Liver (tissue), 9 donors: Measurements from ENCODE around the gene TSHR. TPM values are rescaled to one million over a fixed set of nuclear protein-coding genes. Genes with fewer than 3 reads are reported as not detected.

Source experiments
- DNase-seq: peaks from one replicate; pipeline ENCODE4 v3.0.0-alpha.2; 2017; ENCODE audit warnings: low spot score
- H3K27ac ChIP-seq, 2 donors: one replicate each; pipeline ENCODE4 v1.7.0; 2013; ENCODE audit warnings: inconsistent platforms in 2 of 2, low read length in 2 of 2, control low read depth in 1 of 2, low read depth in 1 of 2, mild to moderate bottlenecking in 1 of 2
- H3K27me3 ChIP-seq, 4 donors: one replicate each; pipeline versions ENCODE4 v1.6.1 to v1.7.0; 2013; ENCODE audit warnings: low read length in 3 of 4, inconsistent platforms in 1 of 4, mild to moderate bottlenecking in 1 of 4, moderate library complexity in 1 of 4; ENCODE audit not compliant: control insufficient read depth in 4 of 4, insufficient read depth in 4 of 4
- H3K36me3 ChIP-seq, 4 donors: one replicate each; pipeline versions ENCODE4 v1.6.1 to v1.7.0; 2013; ENCODE audit warnings: low read length in 3 of 4, mild to moderate bottlenecking in 3 of 4, low read depth in 1 of 4, moderate library complexity in 1 of 4; ENCODE audit not compliant: control insufficient read depth in 4 of 4, insufficient read depth in 3 of 4
- H3K4me1 ChIP-seq, 4 donors: one replicate each; pipeline versions ENCODE4 v1.6.1 to v1.7.0; 2013; ENCODE audit warnings: low read length in 3 of 4, mild to moderate bottlenecking in 3 of 4, moderate library complexity in 1 of 4; ENCODE audit not compliant: control insufficient read depth in 4 of 4, insufficient read depth in 4 of 4
- H3K4me3 ChIP-seq, 3 donors: one replicate each; pipeline versions ENCODE4 v1.6.1 to v1.7.0; 2013; ENCODE audit warnings: low read length in 3 of 3, control low read depth in 1 of 3, low read depth in 1 of 3, mild to moderate bottlenecking in 1 of 3
- H3K9ac ChIP-seq, 2 donors: one replicate each; pipeline ENCODE4 v1.7.0; 2013; ENCODE audit warnings: low read length in 2 of 2, mild to moderate bottlenecking in 2 of 2, moderate library complexity in 2 of 2, control low read depth in 1 of 2, low read depth in 1 of 2
- H3K9me3 ChIP-seq, 4 donors: one replicate each; pipeline versions ENCODE4 v1.6.1 to v1.7.0; 2013; ENCODE audit warnings: low read length in 3 of 4; ENCODE audit not compliant: control insufficient read depth in 4 of 4
- EGR1 ChIP-seq, 2 donors: IDR thresholded peaks; 2 replicates each; pipeline ENCODE4 v1.6.1; 2016 to 2018; ENCODE audit warnings: antibody characterized with exemption in 2 of 2, low read depth in 2 of 2
- FOXA1 ChIP-seq: IDR thresholded peaks from 2 replicates; pipeline ENCODE4 v1.6.1; 2016; ENCODE audit warnings: antibody characterized with exemption
- FOXA2 ChIP-seq: IDR thresholded peaks from 2 replicates; pipeline ENCODE4 v1.6.1; 2016; ENCODE audit warnings: antibody characterized with exemption
- GABPA ChIP-seq, 2 donors: IDR thresholded peaks in 1 of 2; conservative IDR thresholded peaks in 1 of 2; 2 replicates each; pipeline ENCODE4 v1.6.1; 2016; ENCODE audit warnings: antibody characterized with exemption in 2 of 2, mild to moderate bottlenecking in 1 of 2, moderate library complexity in 1 of 2
- HNF4A ChIP-seq, 2 donors: conservative IDR thresholded peaks; 2 replicates each; pipeline ENCODE4 v1.6.1; 2016; ENCODE audit warnings: antibody characterized with exemption in 2 of 2, mild to moderate bottlenecking in 2 of 2
- HNF4G ChIP-seq: IDR thresholded peaks from 2 replicates; pipeline ENCODE4 v1.6.1; 2016; ENCODE audit warnings: antibody characterized with exemption
- JUND ChIP-seq, 2 donors: IDR thresholded peaks; 2 replicates each; pipeline ENCODE4 v1.6.1; 2016; ENCODE audit warnings: antibody characterized with exemption in 2 of 2
- NR2F2 ChIP-seq: IDR thresholded peaks from 2 replicates; pipeline ENCODE4 v1.6.1; 2016; ENCODE audit warnings: antibody characterized with exemption
- RAD21 ChIP-seq, 2 donors: IDR thresholded peaks; 2 replicates each; pipeline ENCODE4 v1.6.1; 2016; ENCODE audit warnings: antibody characterized with exemption in 2 of 2, mild to moderate bottlenecking in 2 of 2
- REST ChIP-seq: IDR thresholded peaks from 2 replicates; pipeline ENCODE4 v1.6.1; 2016; ENCODE audit warnings: antibody characterized with exemption, mild to moderate bottlenecking
- RXRA ChIP-seq, 2 donors: IDR thresholded peaks; 2 replicates each; pipeline ENCODE4 v1.6.1; 2017 to 2018; ENCODE audit warnings: antibody characterized with exemption in 2 of 2, mild to moderate bottlenecking in 1 of 2
- SP1 ChIP-seq: IDR thresholded peaks from 2 replicates; pipeline ENCODE4 v1.6.1; 2018; ENCODE audit warnings: antibody characterized with exemption, mild to moderate bottlenecking
- TAF1 ChIP-seq: conservative IDR thresholded peaks from 2 replicates; pipeline ENCODE4 v1.6.1; 2016; ENCODE audit warnings: antibody characterized with exemption, mild to moderate bottlenecking
- YY1 ChIP-seq: IDR thresholded peaks from 2 replicates; pipeline ENCODE4 v1.6.1; 2016; ENCODE audit warnings: antibody characterized with exemption, mild to moderate bottlenecking
- WGBS: extraction: QIAGEN DNeasy Blood & Tissue Kit; methylation state at CpG from one replicate; pipeline ENCODE4 v1.1.7; 2013; 5-methylcytosine and 5-hydroxymethylcytosine counted together
- polyA plus RNA-seq, 2 donors: library from polyadenylated mRNA; stranded (reverse) in 1 of 2; unstranded in 1 of 2; fragments of 200-250 nt in 1 of 2; fragments of >200 nt in 1 of 2; fragmentation: Nextera tagmentation in 1 of 2; extraction: Ambion mirVana in 1 of 2; gene quantifications; one replicate each; pipeline versions ENCODE4 v1.2.1 to v1.2.3, GENCODE V29; 2013 to 2015
- total RNA-seq, 2 donors: library from RNA; depleted of rRNA; stranded (reverse); fragments of >200 nt; gene quantifications; one replicate each; pipeline ENCODE4 v1.2.3, GENCODE V29; 2014
- TF ChIP-seq, protein P1 (sequence below): IDR thresholded peaks from 2 replicates; pipeline ENCODE4 v1.6.1; 2016; ENCODE audit warnings: antibody characterized with exemption
- TF ChIP-seq, protein P2 (sequence below): IDR thresholded peaks from 2 replicates; pipeline ENCODE4 v1.6.1; 2016; ENCODE audit warnings: antibody characterized with exemption
- donor health status: healthy.
- donor health status: healthy.
- donor health status: healthy.
- donor health status: healthy.
- donor health status: healthy.

The TSHR gene
- total and polyA plus RNA-seq, 4 donors: 0.08 to 3.2 TPM; not detected in 2

DNA sequence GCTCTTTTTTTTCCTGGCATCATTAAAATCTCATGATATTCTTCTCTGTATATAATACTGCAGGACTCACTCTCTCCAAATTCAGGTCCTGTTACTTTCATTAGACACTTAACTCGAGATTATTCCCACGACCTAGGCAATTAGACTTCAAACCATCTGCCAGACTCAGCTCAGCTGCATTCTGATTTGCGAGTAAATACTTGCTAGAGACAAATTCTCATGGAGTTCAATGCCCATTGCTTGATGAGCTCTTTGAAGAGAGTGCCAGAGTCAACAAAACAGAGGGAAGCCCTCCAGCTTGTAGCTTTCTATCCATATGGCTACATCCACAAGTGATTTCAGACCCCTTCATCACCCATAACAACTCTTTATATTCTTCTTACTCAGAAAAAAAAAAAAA is 177.0 kb downstream of the TSHR start:
- 20% methylated on average over 3 of the region's 3 CpGs for WGBS
- H3K4me3 ChIP-seq: no peak overlapping the region
- no peaks in the 10 kb centered on the region for H3K27me3 ChIP-seq
- H3K9me3 ChIP-seq: no peaks in the 10 kb centered on the region
- no peaks in the 10 kb centered on the region for H3K36me3 ChIP-seq
- peaks cover 0 to 19% (median 8%) of the 10 kb centered on the region in 4 donors for H3K4me1 ChIP-seq
- no peak overlapping the region for H3K27ac ChIP-seq
- DNase-seq: no peak
- no peak overlapping the region for H3K9ac ChIP-seq
- no peak for TF ChIP-seq GABPA (IDR thresholded peaks at IDR 0.05 in 1 of 2, conservative IDR thresholded peaks at IDR 0.05 in 1 of 2)
- peak; percentile 35 to 52 for TF ChIP-seq RXRA (IDR thresholded peaks at IDR 0.05)

- peaks cover 0 to 19% (median 8%) of the 10 kb centered on the region in 4 donors for H3K4me1 ChIP-seq
- no peak overlapping the region for H3K4me3 ChIP-seq
- H3K27ac ChIP-seq: no peak overlapping the region
- no peak overlapping the region for H3K9ac ChIP-seq
- no peak for TF ChIP-seq REST
- no peak for TF ChIP-seq EGR1 (IDR thresholded peaks at IDR 0.05; ENCODE audit: low read depth in 2 of 2)
- TF ChIP-seq FOXA2: no peak
- TF ChIP-seq FOXA1: no peak
- no peak for TF ChIP-seq TAF1
- no peak for TF ChIP-seq RXRA (IDR thresholded peaks at IDR 0.05)
- TF ChIP-seq RAD21 (IDR thresholded peaks at IDR 0.05): no peak
- TF ChIP-seq HNF4A (conservative IDR thresholded peaks at IDR 0.05): no peak
- TF ChIP-seq, protein P1, sequence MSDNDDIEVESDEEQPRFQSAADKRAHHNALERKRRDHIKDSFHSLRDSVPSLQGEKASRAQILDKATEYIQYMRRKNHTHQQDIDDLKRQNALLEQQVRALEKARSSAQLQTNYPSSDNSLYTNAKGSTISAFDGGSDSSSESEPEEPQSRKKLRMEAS: no peak
- no peak for TF ChIP-seq YY1
- TF ChIP-seq NR2F2: no peak
- TF ChIP-seq, protein P2, sequence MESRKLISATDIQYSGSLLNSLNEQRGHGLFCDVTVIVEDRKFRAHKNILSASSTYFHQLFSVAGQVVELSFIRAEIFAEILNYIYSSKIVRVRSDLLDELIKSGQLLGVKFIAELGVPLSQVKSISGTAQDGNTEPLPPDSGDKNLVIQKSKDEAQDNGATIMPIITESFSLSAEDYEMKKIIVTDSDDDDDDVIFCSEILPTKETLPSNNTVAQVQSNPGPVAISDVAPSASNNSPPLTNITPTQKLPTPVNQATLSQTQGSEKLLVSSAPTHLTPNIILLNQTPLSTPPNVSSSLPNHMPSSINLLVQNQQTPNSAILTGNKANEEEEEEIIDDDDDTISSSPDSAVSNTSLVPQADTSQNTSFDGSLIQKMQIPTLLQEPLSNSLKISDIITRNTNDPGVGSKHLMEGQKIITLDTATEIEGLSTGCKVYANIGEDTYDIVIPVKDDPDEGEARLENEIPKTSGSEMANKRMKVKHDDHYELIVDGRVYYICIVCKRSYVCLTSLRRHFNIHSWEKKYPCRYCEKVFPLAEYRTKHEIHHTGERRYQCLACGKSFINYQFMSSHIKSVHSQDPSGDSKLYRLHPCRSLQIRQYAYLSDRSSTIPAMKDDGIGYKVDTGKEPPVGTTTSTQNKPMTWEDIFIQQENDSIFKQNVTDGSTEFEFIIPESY: no peak
- TF ChIP-seq JUND (IDR thresholded peaks at IDR 0.05): no peak
- no peak for TF ChIP-seq HNF4G
- no peaks in the 10 kb centered on the region for H3K27me3 ChIP-seq
- 92% methylated on average over 2 of the region's 2 CpGs for WGBS
- no peaks in the 10 kb centered on the region for H3K9me3 ChIP-seq
- no peaks in the 10 kb centered on the region for H3K36me3 ChIP-seq
- DNase-seq: no peak
Measured at GRCh38 chr14:81133400-81133799, 178.0 kb downstream of the TSHR start.

DNA sequence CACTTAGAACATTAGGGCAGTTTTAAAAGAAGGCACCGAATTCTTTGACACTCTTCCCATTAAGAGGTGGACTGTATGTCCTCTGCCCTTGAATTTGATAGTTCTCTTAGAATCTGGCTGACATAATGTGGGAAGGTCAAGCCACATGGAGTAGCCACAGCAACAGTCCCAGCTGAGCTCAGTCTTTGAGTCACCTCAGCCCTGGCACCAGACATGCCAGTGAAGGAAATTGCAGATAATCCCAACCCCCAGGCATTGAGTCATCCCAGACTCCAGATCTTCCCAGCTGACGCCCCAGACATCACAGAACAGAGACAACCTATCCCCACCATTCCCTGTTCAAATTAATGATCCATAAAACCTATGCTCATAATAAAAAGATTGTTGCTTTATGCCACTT is 181.9 kb downstream of the TSHR start:
- no peaks in the 10 kb centered on the region for H3K36me3 ChIP-seq
- H3K4me3 ChIP-seq: no peak overlapping the region
- WGBS: 93% methylated on average over 2 of the region's 2 CpGs

More for the DNA sequence above, 181.9 kb downstream of the TSHR start:
- H3K4me1 ChIP-seq: peaks cover 0 to 11% (median 4%) of the 10 kb centered on the region in 4 donors
- H3K27ac ChIP-seq: no peak overlapping the region
- H3K9ac ChIP-seq: no peak overlapping the region
- DNase-seq: no peak
- H3K9me3 ChIP-seq: no peaks in the 10 kb centered on the region
- no peak for TF ChIP-seq HNF4A (conservative IDR thresholded peaks at IDR 0.05)
- no peak for TF ChIP-seq YY1
- no peak for TF ChIP-seq NR2F2
- no peak for TF ChIP-seq FOXA1
- no peak for TF ChIP-seq SP1
- no peak for TF ChIP-seq TAF1
- no peak for TF ChIP-seq REST
- TF ChIP-seq JUND (IDR thresholded peaks at IDR 0.05): no peak
- TF ChIP-seq FOXA2: no peak
- TF ChIP-seq RXRA (IDR thresholded peaks at IDR 0.05): no peak
- TF ChIP-seq, protein P2: no peak
- no peaks in the 10 kb centered on the region for H3K27me3 ChIP-seq
